Measurements from ENCODE around the gene ST3GAL6. TPM values are rescaled to one million over a fixed set of nuclear protein-coding genes. Genes with fewer than 3 reads are reported as not detected.

Gene ST3GAL6
- total RNA-seq, 2 experiments from 2014 or later: 0.44 to 0.45 TPM

DNA sequence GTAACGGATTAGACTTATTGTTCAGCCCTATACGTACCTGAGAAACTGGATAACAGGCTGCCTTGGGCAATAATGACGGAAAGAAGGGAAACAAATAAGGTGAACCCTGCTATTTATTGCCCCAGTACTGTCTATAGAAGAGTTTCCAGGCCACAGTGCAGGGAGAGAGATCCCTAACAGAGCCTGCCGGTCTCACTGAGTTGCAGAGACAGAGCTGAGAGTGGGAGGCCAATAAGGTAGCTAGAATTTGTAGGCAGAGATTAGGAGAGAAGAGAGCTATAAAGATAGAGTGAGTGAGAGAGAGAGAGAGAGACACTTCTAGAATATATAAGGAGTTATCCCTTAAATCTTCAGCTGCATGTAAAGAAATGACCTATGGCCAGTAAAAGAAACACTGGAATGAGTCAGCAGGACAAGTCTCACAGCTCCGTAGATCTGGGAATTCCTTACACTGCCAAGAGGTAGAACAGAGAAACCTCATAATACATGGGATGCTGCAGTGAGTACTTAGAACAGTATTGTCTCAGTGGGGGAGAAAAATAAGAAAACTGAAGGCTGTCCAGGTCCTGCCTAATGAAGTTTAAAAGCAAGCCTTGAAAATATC, 51.8 kb downstream of the ST3GAL6 start:
- H3K27me3 Mint-ChIP-seq: no peaks in the 10 kb centered on the region
- intact Hi-C loops (cut with DNase I, micrococcal nuclease): loop anchor here (5.0 to 10.0 kb wide), 7 partner anchors 177 to 1442 kb away; partner anchors contain the start of gene GABRR3 (in 1 of the 2)
- H3K4me1 Mint-ChIP-seq (ENCODE audit: low read depth): no peaks in the 10 kb centered on the region
- no peak overlapping the region for H3K27ac Mint-ChIP-seq
- H3K9me3 Mint-ChIP-seq: no peaks in the 10 kb centered on the region
- H3K4me3 ChIP-seq (ENCODE audit: low read length): no peak overlapping the region
- H3K36me3 ChIP-seq (ENCODE audit: insufficient read depth, low read length): no peaks in the 10 kb centered on the region
- ChIA-PET CTCF (no interaction called here), POLR2A (no interaction called here)
- no peaks in the 10 kb centered on the region for H3K27me3 ChIP-seq (ENCODE audit: control insufficient read depth in 1 of 2, insufficient read depth in 2 of 2, low read length in 2 of 2)
- H3K36me3 Mint-ChIP-seq (ENCODE audit: low read depth): no peaks in the 10 kb centered on the region
- H3K4me3 Mint-ChIP-seq: no peak overlapping the region
- H3K4me1 ChIP-seq (ENCODE audit: insufficient read depth, low read length): no peaks in the 10 kb centered on the region
- ATAC-seq (ENCODE audit: poor library complexity) (no peak), DNase-seq (no peak)
- TF ChIP-seq, protein P1, sequence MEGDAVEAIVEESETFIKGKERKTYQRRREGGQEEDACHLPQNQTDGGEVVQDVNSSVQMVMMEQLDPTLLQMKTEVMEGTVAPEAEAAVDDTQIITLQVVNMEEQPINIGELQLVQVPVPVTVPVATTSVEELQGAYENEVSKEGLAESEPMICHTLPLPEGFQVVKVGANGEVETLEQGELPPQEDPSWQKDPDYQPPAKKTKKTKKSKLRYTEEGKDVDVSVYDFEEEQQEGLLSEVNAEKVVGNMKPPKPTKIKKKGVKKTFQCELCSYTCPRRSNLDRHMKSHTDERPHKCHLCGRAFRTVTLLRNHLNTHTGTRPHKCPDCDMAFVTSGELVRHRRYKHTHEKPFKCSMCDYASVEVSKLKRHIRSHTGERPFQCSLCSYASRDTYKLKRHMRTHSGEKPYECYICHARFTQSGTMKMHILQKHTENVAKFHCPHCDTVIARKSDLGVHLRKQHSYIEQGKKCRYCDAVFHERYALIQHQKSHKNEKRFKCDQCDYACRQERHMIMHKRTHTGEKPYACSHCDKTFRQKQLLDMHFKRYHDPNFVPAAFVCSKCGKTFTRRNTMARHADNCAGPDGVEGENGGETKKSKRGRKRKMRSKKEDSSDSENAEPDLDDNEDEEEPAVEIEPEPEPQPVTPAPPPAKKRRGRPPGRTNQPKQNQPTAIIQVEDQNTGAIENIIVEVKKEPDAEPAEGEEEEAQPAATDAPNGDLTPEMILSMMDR (IDR thresholded peaks at IDR 0.05): no peak
- no peaks in the 10 kb centered on the region for H3K9me3 ChIP-seq (ENCODE audit: control insufficient read depth in 1 of 2, insufficient read depth in 1 of 2, low read length in 2 of 2)
- H3K27ac ChIP-seq (ENCODE audit: low read depth in 1 of 2, low read length in 2 of 2): no peak overlapping the region

DNA sequence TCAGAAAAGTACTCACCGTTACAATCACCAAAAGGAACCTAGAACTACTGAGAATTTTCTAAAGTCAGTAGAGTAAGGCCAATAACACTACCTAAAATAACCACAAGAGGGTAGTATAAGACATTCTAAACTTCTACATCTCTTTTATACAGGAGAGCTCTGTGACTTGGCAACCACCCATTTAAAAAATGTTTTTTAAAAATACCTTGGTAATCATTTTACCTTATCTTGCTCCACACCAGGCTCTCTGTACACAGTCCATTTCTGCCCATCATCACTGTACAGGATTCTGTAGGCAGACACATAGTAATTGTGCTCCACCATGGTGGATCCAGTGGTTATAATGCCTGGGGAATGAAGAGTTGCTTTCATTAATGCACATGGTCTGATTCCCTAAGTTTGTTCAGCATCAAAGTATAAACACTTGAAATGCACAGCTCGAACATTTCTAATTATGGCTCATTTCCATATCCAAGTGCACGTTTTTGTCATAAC, 54.5 kb downstream of the ST3GAL6 start:
- ATAC-seq (ENCODE audit: poor library complexity): peak; percentile 80
- H3K4me3 ChIP-seq (ENCODE audit: low read length): no peak overlapping the region
- H3K27me3 Mint-ChIP-seq: no peaks in the 10 kb centered on the region

DNA sequence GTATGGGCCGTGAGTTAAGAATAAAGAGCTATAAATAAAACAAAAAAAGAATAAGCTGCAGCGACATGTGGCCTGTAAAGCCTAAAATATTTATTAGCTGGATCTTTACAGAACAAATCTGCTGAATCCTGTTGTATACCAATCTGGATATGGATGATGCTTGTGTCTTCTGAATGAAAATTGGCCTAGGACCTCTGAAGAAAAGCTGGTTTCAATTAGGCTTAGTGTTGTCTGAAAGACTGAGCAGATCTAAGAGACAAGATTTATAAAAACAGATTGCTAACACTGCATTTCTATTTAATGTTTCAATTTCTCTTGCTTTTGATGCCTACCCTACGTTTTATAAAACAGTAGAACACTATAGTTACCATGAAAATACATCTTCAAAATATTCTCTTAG, 57.9 kb downstream of the ST3GAL6 start:
- Mint-ChIP-seq H3K9me3 (no peaks in the 10 kb centered on the region), H3K36me3 (ENCODE audit: low read depth) (no peaks in the 10 kb centered on the region), H3K4me1 (ENCODE audit: low read depth) (no peaks in the 10 kb centered on the region), H3K27ac (no peak overlapping the region), H3K27me3 (no peaks in the 10 kb centered on the region), H3K4me3 (no peak overlapping the region)
- Histone ChIP-seq H3K27ac (ENCODE audit: low read depth in 1 of 2, low read length in 2 of 2) (no peak overlapping the region), H3K36me3 (ENCODE audit: insufficient read depth, low read length) (no peaks in the 10 kb centered on the region), H3K27me3 (ENCODE audit: control insufficient read depth in 1 of 2, insufficient read depth in 2 of 2, low read length in 2 of 2) (no peaks in the 10 kb centered on the region), H3K4me1 (ENCODE audit: insufficient read depth, low read length) (no peaks in the 10 kb centered on the region), H3K4me3 (ENCODE audit: low read length) (no peak overlapping the region), H3K9me3 (ENCODE audit: control insufficient read depth in 1 of 2, insufficient read depth in 1 of 2, low read length in 2 of 2) (no peaks in the 10 kb centered on the region)
- ATAC-seq (ENCODE audit: poor library complexity) (no peak), DNase-seq (no peak)
- intact Hi-C loops (cut with DNase I, micrococcal nuclease): no loop called here
- ChIA-PET POLR2A (interaction anchor here (0.6 kb wide), 1 partner anchor 1931 kb away, joined by 3 read pairs; no protein-coding TSS in a partner anchor), CTCF (interaction anchor here (0.7 kb wide), 2 partner anchors 98 to 369 kb away, joined by 3 to 4 read pairs; no protein-coding TSS in a partner anchor)
- TF ChIP-seq, protein P1 (IDR thresholded peaks at IDR 0.05): no peak

More for the DNA sequence above, 54.5 kb downstream of the ST3GAL6 start:
- no peaks in the 10 kb centered on the region for H3K4me1 Mint-ChIP-seq (ENCODE audit: low read depth)
- H3K4me3 Mint-ChIP-seq: no peak overlapping the region
- peak in 3 of 14 experiments; percentile 32 to 53 (median 52) for DNase-seq
- no peaks in the 10 kb centered on the region for H3K36me3 Mint-ChIP-seq (ENCODE audit: low read depth)
- Histone ChIP-seq H3K36me3 (ENCODE audit: insufficient read depth, low read length) (no peaks in the 10 kb centered on the region), H3K27me3 (ENCODE audit: control insufficient read depth in 1 of 2, insufficient read depth in 2 of 2, low read length in 2 of 2) (no peaks in the 10 kb centered on the region), H3K27ac (ENCODE audit: low read depth in 1 of 2, low read length in 2 of 2) (no peak overlapping the region), H3K4me1 (ENCODE audit: insufficient read depth, low read length) (no peaks in the 10 kb centered on the region), H3K9me3 (ENCODE audit: control insufficient read depth in 1 of 2, insufficient read depth in 1 of 2, low read length in 2 of 2) (no peaks in the 10 kb centered on the region)
- POLR2A ChIA-PET: no interaction called here
- TF ChIP-seq, protein P1 (IDR thresholded peaks at IDR 0.05): peak; percentile 72
- CTCF ChIA-PET: interaction anchor here (1.2 to 1.6 kb wide), 3 partner anchors 26 to 936 kb away, joined by 3 to 9 read pairs (median 3); no protein-coding TSS in a partner anchor
- H3K27ac Mint-ChIP-seq: no peak overlapping the region
- no peaks in the 10 kb centered on the region for H3K9me3 Mint-ChIP-seq
- intact Hi-C loops (cut with DNase I, micrococcal nuclease): loop anchor here (1.0 to 10.0 kb wide), 13 partner anchors 175 to 1440 kb away; partner anchors contain the start of gene GABRR3 (in 1 of the 2)

Data from CD4-positive, alpha-beta T cell (primary cell).